Neural cell (in vitro differentiated cells): ENCODE results near the gene CTPS2. TPM values are rescaled to one million over a fixed set of nuclear protein-coding genes. Genes with fewer than 3 reads are reported as not detected.

Experiments used
- H2AFZ ChIP-seq: fragments of 200-600, 300-800 bp; sonication (generic), shearing (Covaris generic); 2 replicates; pipeline ENCODE4 v1.6.0; 2014; ENCODE audit warnings: low read depth, mild to moderate bottlenecking, antibody characterized with exemption, low read length, moderate library complexity
- H3F3A ChIP-seq: fragments of 200-600 bp; shearing (Covaris generic); 2 replicates; pipeline ENCODE4 v1.6.1; 2016; ENCODE audit warnings: mild to moderate bottlenecking, moderate library complexity, mixed read lengths, antibody characterized with exemption, low read length; ENCODE audit not compliant: insufficient read depth, poor library complexity, severe bottlenecking
- H3K27ac ChIP-seq: fragments of 200-600, 300-800 bp; sonication (generic), shearing (Covaris generic); 2 replicates; pipeline ENCODE4 v1.5.1; 2014; ENCODE audit warnings: mild to moderate bottlenecking, low read length, moderate library complexity
- H3K27me3 ChIP-seq: fragments of 300-800, 200-600 bp; sonication (generic), shearing (Covaris generic); 2 replicates; pipeline ENCODE4 v1.6.0; 2014; ENCODE audit warnings: mild to moderate bottlenecking, low read depth, low read length, moderate library complexity; ENCODE audit not compliant: insufficient read depth
- H3K36me3 ChIP-seq: fragments of 300-800, 200-600 bp; sonication (generic), shearing (Covaris generic); 2 replicates; pipeline ENCODE4 v1.5.1; 2014; ENCODE audit warnings: mild to moderate bottlenecking, antibody characterized with exemption, low read length, moderate library complexity; ENCODE audit not compliant: insufficient read depth
- H3K4me2 ChIP-seq: fragments of 300-800, 200-600 bp; sonication (generic), shearing (Covaris generic); 2 replicates; pipeline ENCODE4 v1.6.0; 2014; ENCODE audit warnings: mild to moderate bottlenecking, low read length
- H3K4me3 ChIP-seq: fragments of 300-800, 200-600 bp; sonication (generic), shearing (Covaris generic); 2 replicates; pipeline ENCODE4 v1.5.1; 2014; ENCODE audit warnings: mild to moderate bottlenecking, low read length, moderate library complexity
- H3K79me2 ChIP-seq: fragments of 200-600 bp; shearing (Covaris generic); replicated peaks from 2 replicates; pipeline ENCODE4 v1.6.0; 2014; ENCODE audit warnings: mild to moderate bottlenecking, low read length, moderate library complexity; ENCODE audit not compliant: insufficient read depth
- H3K9ac ChIP-seq: fragments of 300-800, 200-600 bp; sonication (generic), shearing (Covaris generic); 2 replicates; pipeline ENCODE4 v1.6.1; 2016; ENCODE audit warnings: mild to moderate bottlenecking, low read length, mixed read lengths
- H3K9me2 ChIP-seq: fragments of 200-600 bp; shearing (Covaris generic); 2 replicates; pipeline ENCODE4 v1.6.1; 2016; ENCODE audit warnings: mild to moderate bottlenecking, low read length, mixed read lengths; ENCODE audit not compliant: insufficient read depth
- H3K9me3 ChIP-seq: fragments of 200-600, 300-800 bp; sonication (generic), shearing (Covaris generic); 2 replicates; pipeline ENCODE4 v1.6.1; 2016; ENCODE audit warnings: mild to moderate bottlenecking, mixed run types, low read length, moderate library complexity, mixed read lengths
- H4K20me1 ChIP-seq: fragments of 200-600 bp; shearing (Covaris generic); 2 replicates; pipeline ENCODE4 v1.6.1; 2016; ENCODE audit warnings: mild to moderate bottlenecking, mixed run types; ENCODE audit not compliant: insufficient read depth
- EP300 ChIP-seq: fragments of 450-650 bp; conservative IDR thresholded peaks from 2 replicates; pipeline ENCODE4 v1.6.1; 2014; ENCODE audit warnings: antibody characterized with exemption, mild to moderate bottlenecking, moderate library complexity; ENCODE audit not compliant: poor library complexity, severe bottlenecking
- EZH2 ChIP-seq: fragments of 200-600, 300-800 bp; shearing (Covaris generic), sonication (generic); IDR thresholded peaks from 2 replicates; pipeline ENCODE4 v1.6.1; 2014; ENCODE audit warnings: antibody characterized with exemption, low read length, borderline replicate concordance, mild to moderate bottlenecking; ENCODE audit not compliant: insufficient read depth, poor library complexity, severe bottlenecking
- MXI1 ChIP-seq: fragments of 450-650 bp; conservative IDR thresholded peaks from 2 replicates; pipeline ENCODE4 v1.6.1; 2014; ENCODE audit warnings: antibody characterized with exemption, mild to moderate bottlenecking; ENCODE audit not compliant: poor library complexity, severe bottlenecking
- POLR2AphosphoS5 ChIP-seq: IDR thresholded peaks from 2 replicates; pipeline ENCODE4 v1.6.1; 2012
- RAD21 ChIP-seq: fragments of 450-650 bp; conservative IDR thresholded peaks from 2 replicates; pipeline ENCODE4 v1.6.1; 2014; ENCODE audit warnings: antibody characterized with exemption, mild to moderate bottlenecking, moderate library complexity
- SMC3 ChIP-seq: fragments of 450-650 bp; conservative IDR thresholded peaks from 2 replicates; pipeline ENCODE4 v1.6.1; 2014; ENCODE audit warnings: antibody characterized with exemption, mild to moderate bottlenecking, moderate library complexity; ENCODE audit not compliant: poor library complexity
- TAF1 ChIP-seq: IDR thresholded peaks from 2 replicates; pipeline ENCODE4 v1.6.1; 2012; ENCODE audit warnings: low read depth
- polyA plus RNA-seq: library from polyadenylated mRNA; depleted of rRNA; stranded (reverse); fragments of >200 nt; gene quantifications from 2 replicates; pipeline ENCODE4 v1.2.3, GENCODE V29; 2014
- TF ChIP-seq, protein P1 (sequence below): fragments of 450-650 bp; IDR thresholded peaks from 2 replicates; pipeline ENCODE4 v1.5.1; 2014; ENCODE audit warnings: antibody characterized with exemption, mild to moderate bottlenecking, moderate library complexity; ENCODE audit not compliant: poor library complexity, severe bottlenecking
- TF ChIP-seq, protein P2 (sequence below): IDR thresholded peaks from 2 replicates; pipeline ENCODE4 v1.6.1; 2012; ENCODE audit warnings: borderline replicate concordance

Gene CTPS2
- polyA plus RNA-seq, 1 donor from 2014 or later = 17.1 TPM

DNA sequence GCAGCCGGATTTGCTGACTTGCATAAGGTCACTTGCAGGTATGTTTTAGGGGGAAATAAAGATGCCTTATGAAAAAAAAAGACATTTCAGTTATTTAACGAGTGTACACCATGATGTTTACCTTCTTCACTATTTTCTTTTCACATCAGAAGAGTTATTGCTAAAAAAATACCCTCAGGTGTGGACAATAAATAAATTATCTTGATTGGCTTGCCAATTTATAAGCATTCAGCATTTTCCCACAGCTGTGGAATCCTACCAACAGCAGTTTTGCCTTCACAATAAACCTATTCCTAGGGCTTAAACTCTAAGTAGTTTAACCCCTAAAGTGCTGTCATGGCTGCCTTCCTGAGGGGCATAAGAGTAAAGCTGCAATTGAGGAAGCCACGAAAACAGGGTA lies 145.9 kb downstream of the CTPS2 start:
- no peaks in the 10 kb centered on the region for H3K9me3 ChIP-seq
- H4K20me1 ChIP-seq = no peaks in the 10 kb centered on the region
- H3K9ac ChIP-seq = no peak overlapping the region
- H3F3A ChIP-seq = no peaks in the 10 kb centered on the region
- H3K27ac ChIP-seq = no peak overlapping the region
- H3K36me3 ChIP-seq = no peaks in the 10 kb centered on the region
- H3K9me2 ChIP-seq = no peaks in the 10 kb centered on the region
- H3K4me2 ChIP-seq = no peak overlapping the region
- no peaks in the 10 kb centered on the region for H3K79me2 ChIP-seq
- no peak overlapping the region for H3K4me3 ChIP-seq
- no peaks in the 10 kb centered on the region for H3K27me3 ChIP-seq
- TF ChIP-seq, protein P1, sequence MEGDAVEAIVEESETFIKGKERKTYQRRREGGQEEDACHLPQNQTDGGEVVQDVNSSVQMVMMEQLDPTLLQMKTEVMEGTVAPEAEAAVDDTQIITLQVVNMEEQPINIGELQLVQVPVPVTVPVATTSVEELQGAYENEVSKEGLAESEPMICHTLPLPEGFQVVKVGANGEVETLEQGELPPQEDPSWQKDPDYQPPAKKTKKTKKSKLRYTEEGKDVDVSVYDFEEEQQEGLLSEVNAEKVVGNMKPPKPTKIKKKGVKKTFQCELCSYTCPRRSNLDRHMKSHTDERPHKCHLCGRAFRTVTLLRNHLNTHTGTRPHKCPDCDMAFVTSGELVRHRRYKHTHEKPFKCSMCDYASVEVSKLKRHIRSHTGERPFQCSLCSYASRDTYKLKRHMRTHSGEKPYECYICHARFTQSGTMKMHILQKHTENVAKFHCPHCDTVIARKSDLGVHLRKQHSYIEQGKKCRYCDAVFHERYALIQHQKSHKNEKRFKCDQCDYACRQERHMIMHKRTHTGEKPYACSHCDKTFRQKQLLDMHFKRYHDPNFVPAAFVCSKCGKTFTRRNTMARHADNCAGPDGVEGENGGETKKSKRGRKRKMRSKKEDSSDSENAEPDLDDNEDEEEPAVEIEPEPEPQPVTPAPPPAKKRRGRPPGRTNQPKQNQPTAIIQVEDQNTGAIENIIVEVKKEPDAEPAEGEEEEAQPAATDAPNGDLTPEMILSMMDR = no peak
- TF ChIP-seq TAF1 (no peak), RAD21 (no peak), EP300 (no peak), POLR2AphosphoS5 (no peak), EZH2 (no peak), MXI1 (no peak), SMC3 (no peak)
- TF ChIP-seq, protein P2, sequence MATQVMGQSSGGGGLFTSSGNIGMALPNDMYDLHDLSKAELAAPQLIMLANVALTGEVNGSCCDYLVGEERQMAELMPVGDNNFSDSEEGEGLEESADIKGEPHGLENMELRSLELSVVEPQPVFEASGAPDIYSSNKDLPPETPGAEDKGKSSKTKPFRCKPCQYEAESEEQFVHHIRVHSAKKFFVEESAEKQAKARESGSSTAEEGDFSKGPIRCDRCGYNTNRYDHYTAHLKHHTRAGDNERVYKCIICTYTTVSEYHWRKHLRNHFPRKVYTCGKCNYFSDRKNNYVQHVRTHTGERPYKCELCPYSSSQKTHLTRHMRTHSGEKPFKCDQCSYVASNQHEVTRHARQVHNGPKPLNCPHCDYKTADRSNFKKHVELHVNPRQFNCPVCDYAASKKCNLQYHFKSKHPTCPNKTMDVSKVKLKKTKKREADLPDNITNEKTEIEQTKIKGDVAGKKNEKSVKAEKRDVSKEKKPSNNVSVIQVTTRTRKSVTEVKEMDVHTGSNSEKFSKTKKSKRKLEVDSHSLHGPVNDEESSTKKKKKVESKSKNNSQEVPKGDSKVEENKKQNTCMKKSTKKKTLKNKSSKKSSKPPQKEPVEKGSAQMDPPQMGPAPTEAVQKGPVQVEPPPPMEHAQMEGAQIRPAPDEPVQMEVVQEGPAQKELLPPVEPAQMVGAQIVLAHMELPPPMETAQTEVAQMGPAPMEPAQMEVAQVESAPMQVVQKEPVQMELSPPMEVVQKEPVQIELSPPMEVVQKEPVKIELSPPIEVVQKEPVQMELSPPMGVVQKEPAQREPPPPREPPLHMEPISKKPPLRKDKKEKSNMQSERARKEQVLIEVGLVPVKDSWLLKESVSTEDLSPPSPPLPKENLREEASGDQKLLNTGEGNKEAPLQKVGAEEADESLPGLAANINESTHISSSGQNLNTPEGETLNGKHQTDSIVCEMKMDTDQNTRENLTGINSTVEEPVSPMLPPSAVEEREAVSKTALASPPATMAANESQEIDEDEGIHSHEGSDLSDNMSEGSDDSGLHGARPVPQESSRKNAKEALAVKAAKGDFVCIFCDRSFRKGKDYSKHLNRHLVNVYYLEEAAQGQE = no peak
- no peak overlapping the region for H2AFZ ChIP-seq

DNA sequence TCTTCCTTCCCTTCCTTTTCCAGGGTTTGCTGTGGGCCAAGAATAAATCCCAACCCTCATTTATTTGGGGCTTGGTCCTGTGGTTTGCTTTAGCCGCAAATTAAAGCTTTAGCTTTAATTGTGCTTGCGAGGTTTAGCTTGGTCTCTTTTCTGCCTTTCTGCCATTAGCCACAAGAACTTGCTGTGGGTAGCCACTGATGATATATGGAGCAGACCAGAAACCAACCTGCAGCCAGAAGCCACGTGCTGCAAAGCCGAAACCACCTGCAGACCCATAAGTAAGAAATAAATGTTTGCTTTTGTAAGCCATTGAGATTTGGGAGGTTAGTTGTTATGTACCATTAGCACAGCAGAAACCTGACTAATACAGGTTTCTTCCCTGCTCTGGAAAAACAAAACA lies 152.3 kb downstream of the CTPS2 start:
- Histone ChIP-seq H3K79me2 (no peaks in the 10 kb centered on the region), H3K4me2 (no peak overlapping the region), H3F3A (no peaks in the 10 kb centered on the region), H3K27ac (no peak overlapping the region), H3K27me3 (no peaks in the 10 kb centered on the region), H3K9ac (no peak overlapping the region), H2AFZ (no peak overlapping the region), H3K4me3 (no peak overlapping the region), H3K9me3 (no peaks in the 10 kb centered on the region), H3K36me3 (no peaks in the 10 kb centered on the region), H3K9me2 (no peaks in the 10 kb centered on the region), H4K20me1 (no peaks in the 10 kb centered on the region)
- TF ChIP-seq TAF1 (no peak), POLR2AphosphoS5 (no peak), SMC3 (no peak)

DNA sequence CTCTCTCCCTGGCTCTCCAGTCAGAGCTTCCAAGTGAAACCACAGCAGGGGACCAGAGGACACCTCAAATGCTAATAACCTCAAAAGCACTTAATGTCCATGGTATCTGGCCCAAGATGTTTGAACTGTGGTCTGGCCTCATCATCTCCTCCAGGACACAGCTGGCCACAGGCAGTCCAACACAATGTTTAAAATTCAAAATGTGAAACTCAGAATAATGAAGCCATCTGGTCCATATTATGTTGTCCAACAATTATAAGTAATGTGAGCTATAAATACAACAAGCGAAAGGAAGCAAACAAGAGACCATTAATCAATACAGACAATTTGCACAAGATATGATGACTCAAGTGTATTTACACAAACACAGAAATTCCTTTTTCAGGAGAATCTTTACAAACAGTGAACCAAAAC lies 153.3 kb downstream of the CTPS2 start:
- Histone ChIP-seq H3K4me3 (no peak overlapping the region), H3K9me2 (no peaks in the 10 kb centered on the region), H3K27me3 (no peaks in the 10 kb centered on the region), H3K4me2 (no peak overlapping the region), H2AFZ (no peak overlapping the region), H3K79me2 (no peaks in the 10 kb centered on the region), H4K20me1 (no peaks in the 10 kb centered on the region), H3K36me3 (no peaks in the 10 kb centered on the region), H3K9ac (no peak overlapping the region), H3K27ac (no peak overlapping the region), H3F3A (no peaks in the 10 kb centered on the region), H3K9me3 (no peaks in the 10 kb centered on the region)
- TF ChIP-seq, protein P2 = no peak
- TF ChIP-seq EP300 = no peak
- no peak for TF ChIP-seq SMC3
- no peak for TF ChIP-seq POLR2AphosphoS5
- TF ChIP-seq, protein P1 = no peak
- no peak for TF ChIP-seq TAF1
- no peak for TF ChIP-seq EZH2
- no peak for TF ChIP-seq MXI1
